Activated CD4-positive, alpha-beta T cell treated with anti-CD3 and anti-CD28 coated beads for 24 hours (primary cell): Measurements from ENCODE around the gene SIGLEC10.

Experiments
- DNase-seq, 2 donors: peaks; one replicate each; pipeline ENCODE4 v3.0.0-alpha.2; 2020; ENCODE audit warnings: low read depth in 2 of 2

SIGLEC10 gene

DNA sequence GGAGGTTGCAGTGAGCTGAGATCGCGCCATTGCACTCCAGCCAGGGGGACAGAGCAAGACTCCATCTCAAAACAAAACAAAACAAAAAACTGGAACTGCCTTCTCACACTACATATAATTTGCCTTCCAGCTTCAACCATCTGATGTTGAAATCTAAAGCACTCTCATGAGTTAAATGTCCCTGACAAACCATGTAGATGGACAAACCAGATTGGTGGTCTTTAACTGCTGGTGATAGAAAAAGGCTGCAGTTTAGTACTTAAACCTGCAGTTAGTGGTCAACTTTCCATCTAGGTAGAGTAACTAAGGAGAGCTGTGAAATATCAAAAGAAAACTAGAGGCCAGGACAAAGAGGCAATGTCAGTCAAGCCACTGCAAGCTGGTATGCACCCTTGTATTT is 21.3 kb downstream of the SIGLEC10 start:
- DNase-seq, result no peak

DNA sequence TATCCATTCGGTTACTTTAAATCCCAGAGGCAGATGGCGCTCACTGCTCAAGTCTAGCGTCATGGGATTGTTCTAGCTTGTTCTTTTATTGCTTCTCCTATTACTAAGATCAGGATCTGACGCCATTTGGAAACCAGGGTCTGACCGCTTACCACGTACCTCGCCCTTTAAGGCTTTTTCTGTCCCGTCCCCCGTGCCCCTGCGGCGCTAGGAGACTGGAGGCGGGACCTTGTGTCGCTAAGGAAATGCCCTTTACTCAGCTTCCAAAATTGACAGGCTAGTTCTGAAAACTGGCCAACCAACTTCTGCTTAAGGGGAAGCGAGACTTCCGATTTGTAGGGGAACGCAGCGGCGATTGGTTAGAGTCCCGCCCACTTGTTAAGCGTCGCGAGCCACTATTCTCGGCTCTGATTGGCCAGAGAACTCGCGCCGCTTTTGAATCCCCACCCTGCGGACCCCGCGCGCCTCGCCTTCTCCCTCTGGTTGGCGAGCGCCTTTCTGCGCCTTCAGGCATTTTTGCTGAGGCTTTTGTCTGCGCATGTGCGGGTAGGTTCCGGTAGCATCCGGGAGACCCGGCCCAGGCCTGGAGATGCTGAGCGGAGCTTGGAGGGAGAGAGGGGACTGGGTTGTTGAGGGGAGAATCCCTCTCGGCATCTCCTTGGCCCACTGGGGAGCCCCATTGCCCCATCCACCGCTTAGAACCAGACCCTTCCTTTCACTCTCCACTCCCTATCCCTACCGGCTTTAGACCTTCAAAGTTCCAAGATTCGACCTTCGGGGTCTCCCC is 23.2 kb downstream of the SIGLEC10 start:
- DNase-seq, result peak; percentile 76 to 90

GRCh38 chr19:51392701-51393100 is 24.7 kb downstream of the SIGLEC10 start:
- no peak for DNase-seq

DNA sequence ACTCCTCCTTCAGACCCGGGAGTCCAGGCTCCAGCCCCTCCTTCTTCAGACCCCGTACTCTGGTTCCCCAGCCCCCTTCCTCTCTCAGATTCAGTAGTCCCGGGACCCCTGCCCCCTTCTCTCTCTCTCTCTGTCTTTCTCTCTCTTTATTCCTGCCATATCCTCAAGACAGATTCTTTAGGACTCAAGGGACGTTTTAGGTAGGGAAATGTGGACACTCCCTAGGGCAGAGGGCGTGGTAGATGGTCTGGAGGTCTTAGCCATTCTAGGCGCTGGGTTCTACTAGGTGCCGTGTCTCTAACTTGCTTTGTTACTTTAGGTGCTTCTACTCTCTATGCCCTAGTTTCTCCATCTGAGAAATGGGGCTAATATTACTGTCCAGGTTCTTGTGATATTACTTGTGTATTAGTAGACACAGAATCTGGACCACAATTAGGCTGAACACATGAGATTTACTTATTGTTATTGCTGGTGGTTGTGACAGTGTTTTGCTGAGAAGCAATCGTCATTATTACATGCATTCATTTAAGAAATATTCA is 26.3 kb downstream of the SIGLEC10 start:
- no peak for DNase-seq

GRCh38 chr19:51389143-51389542 is 28.3 kb downstream of the SIGLEC10 start:
- no peak for DNase-seq

DNA sequence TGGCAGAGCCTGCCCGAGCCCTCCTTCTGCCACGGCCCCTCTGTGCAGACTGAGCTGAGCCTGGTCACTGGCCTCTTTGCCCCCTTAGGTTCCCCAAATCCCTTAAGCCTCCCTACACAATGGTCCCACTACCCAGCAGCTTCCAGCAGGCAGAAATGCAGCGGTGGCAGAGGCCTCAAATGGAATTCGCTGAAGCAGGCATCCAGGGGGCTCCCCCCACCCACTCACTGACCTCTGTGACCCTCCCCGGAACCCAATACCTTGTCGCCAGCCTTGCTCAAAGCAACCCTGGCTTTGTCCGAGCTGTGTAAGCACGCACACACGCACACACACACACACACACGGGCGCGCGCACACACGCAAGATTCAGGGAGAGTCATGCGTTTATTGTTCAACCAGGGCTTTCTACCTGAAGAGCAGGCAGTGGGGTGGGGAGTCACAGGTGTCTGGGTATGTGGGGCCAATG is 29.5 kb downstream of the SIGLEC10 start, which contains the start of gene LIM2:
TSS of gene LIM2 (minus strand) at position 51 of the 466 bp plus-strand sequence. CDS start 531 bp downstream, outside the sequence.
- no peak for DNase-seq

DNA sequence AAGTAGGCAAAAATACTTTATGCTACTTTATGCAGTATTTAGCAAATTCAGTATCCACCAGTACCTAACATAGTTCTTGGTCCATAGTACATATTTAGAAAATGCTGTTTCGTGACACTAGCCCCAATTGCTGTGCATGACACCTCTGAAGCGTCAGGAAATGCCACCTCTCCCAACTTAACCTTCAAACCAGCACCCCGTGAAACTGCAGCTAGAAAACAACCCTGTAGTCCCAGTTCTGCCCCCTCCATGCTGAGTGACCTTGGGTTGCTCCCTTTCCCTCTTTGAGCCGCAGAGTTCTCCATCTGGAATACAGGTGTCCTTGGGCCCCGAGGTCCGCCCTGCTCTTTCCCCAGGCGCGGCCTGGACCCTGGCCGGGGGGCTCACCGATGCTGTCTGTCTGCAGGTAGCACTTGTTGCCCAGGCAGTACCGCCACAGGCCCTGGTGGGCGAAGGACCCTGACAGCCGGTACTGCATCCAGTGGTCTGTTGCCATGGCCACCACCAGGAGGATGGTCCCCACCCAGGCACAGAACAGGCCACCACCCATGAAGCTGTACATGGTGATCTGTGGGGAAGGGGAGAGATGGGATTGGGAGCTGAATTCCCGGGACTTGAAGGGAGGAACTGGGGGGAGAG is 30.4 kb downstream of the SIGLEC10 start:
- DNase-seq, result no peak

GRCh38 chr19:51382004-51382403 is 35.4 kb downstream of the SIGLEC10 start:
- DNase-seq, result no peak

- no peak for DNase-seq
Measured at GRCh38 chr19:51380379-51380778, 37.1 kb downstream of the SIGLEC10 start.

GRCh38 chr19:51377422-51377821 is 40.0 kb downstream of the SIGLEC10 start:
- no peak for DNase-seq

DNA sequence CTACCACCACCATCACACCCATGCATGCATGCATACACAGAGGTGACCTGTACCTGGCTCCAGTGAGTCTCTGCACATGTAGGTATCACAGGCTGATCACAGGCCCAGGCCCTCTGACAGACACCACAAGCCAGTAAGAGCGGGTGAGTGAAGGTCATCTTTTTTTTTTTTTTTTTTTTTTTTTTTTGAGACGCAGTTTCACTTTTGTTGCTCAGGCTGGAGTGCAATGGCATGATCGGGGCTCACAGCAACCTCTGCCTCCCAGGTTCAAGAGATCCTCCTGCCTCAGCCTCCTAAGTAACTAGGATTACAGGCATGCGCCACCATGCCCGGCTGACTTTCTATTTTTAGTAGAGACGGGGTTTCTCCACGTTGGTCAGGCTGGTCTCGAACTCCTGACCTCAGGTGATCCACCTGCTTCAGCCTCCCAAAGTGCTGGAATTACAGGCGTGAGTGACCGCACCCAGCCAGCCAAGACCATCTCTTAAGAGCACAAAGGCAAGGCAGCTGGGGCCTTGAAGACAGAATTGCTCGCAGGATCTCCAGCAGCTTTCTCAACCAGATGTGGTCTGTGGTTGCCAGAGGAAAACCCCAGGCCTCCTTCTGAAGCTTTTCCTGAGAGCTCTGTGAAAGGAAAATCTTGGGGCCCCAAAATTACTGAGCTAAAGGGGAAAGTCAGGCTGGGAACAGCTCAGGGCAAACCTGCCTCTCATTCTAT is 41.8 kb downstream of the SIGLEC10 start:
- DNase-seq, result peak in 1 of 2 donors; percentile 51

- peak; percentile 63 to 64 for DNase-seq
Measured at GRCh38 chr19:51372649-51373504, 44.6 kb downstream of the SIGLEC10 start, which contains the start of gene NKG7. TSS of gene NKG7 (minus strand) at chr19:51372654. CDS start at chr19:51372535, 119 bp downstream.

- DNase-seq, result no peak
Measured at GRCh38 chr19:51372021-51372648, 45.3 kb downstream of the SIGLEC10 start.

GRCh38 chr19:51371186-51371690 is 46.2 kb downstream of the SIGLEC10 start:
- no peak for DNase-seq

GRCh38 chr19:51370230-51370629 is 47.2 kb downstream of the SIGLEC10 start:
- no peak for DNase-seq

GRCh38 chr19:51368366-51369282 is 48.8 kb downstream of the SIGLEC10 start, which contains the start of gene CLDND2:
TSS of gene CLDND2 (minus strand) at chr19:51369003. CDS start at chr19:51368577, 426 bp downstream.
- no peak for DNase-seq

DNA sequence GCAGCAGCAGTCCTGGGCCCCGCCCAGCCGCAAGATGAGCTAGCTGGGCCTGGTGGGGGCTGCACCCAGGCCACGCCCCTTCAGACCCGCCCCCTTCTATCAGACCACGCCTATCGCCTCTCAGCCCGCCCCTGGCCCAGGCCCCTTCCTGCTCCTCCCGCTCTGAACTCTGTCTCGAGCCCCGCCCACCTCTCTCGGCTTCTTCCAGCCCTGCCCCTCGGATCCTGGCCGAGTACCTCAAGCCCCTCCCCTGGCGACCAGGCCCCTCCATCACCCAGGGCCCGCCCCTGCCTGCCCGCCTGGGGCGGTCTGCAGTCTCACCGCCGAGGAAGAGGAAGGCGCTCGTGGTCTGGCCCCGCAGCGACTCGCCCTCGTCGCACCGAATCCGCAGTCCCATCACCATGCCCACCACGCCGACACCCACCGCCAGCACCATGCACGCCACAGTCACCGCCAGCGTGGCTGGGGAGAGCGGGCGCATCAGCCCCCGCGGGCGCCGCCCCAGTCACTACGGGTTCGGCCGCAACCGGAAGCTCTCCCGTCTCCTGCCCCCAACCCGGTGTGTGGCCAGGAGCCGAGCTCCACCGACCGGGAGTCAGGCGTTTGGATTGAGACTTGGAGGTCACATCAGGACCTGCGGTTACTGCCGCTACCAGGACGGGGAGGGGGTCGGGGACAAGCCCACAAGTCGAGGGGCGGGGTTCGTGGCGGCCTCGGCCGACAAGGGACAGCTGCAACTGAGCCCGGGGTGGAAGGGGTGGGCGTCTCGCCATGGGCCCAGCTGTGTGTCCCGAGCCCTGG is 49.7 kb downstream of the SIGLEC10 start:
- peak; percentile 98 to 99 for DNase-seq

GRCh38 chr19:51367255-51367564 is 50.2 kb downstream of the SIGLEC10 start:
- no peak for DNase-seq
